NCI-H1694 treated with DMSO at 0.1 percent for 48 hours (cell line): ENCODE data around the gene ZCCHC7.
"Not testable (repeated sequence)": the region's sequence is repeated elsewhere in the genome, so short reads cannot be mapped to it uniquely, and the experiment has no call there.

ENCODE experiments used
- DNase-seq: peaks from one replicate; lab custom pipeline; 2025; lab: John Stamatoyannopoulos, UW

ZCCHC7 gene

DNA sequence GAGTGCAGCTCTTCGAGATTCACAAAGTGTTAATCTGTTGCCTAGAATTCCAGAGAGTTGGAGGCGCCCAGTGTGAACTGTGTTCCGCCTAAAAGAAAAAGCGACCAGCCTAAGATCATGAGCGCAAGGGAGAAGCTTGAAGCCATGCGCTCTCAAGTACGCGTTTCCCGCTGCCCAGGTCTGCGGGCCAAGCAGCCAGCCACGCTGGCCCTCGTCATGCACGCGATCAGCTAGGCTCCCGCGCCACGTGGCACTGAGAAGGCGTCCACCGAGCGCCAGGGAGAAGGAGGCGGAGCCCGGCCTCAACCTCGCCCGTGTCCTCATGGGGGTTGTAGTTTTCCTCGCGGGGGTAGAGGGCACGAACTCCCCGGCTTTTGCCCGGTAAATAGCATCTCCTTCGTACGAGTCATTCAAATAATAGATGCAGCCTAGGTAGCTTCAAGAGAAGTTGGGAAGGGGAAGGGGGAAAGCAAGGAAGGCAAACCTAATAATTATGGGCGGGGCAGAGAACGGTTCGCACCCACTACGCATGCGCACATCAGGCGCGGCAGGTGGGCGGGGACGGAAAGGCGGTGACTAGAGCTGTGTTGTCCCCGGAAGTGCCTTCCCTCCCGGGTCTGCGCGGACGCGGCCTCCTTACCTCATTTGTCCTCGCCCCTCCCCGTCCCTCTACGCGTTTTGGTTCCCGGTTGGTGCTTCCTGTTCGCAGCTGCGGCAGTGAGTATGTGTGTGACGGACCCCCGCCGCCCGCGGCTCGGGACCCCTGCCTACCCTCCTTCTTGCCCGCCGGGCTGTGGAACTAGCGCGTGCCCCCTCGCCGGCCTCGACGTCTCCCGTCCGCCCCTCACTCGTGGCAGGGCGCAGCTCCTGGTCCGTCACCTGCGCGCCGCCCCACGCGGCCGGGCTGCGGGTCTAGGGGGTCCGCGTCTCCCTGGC is at the start of gene ZCCHC7:
TSS of gene ZCCHC7 (plus strand) at position 668 of the 936 bp plus-strand sequence.
- DNase-seq: peak; percentile 95

DNA sequence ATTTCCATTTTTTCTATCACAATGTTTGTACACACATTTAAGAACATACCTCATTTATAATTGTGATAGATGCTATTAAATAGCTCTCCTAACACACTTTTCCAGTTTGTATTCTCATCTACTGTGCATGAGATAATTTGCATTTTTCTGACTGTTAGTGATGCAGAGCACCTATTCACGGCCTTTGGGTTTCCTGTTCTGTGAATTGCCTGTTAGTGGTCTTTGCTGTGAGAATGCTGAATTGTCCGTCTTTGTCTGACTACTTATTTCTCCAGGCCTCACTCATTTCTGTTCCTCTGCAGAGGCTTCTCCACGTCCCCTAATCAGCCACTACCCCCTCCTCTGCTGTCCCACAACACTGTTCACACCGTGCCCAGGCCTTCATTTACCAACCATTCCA is 45.6 kb upstream of the ZCCHC7 start:
- DNase-seq: not testable (repeated sequence)

DNA sequence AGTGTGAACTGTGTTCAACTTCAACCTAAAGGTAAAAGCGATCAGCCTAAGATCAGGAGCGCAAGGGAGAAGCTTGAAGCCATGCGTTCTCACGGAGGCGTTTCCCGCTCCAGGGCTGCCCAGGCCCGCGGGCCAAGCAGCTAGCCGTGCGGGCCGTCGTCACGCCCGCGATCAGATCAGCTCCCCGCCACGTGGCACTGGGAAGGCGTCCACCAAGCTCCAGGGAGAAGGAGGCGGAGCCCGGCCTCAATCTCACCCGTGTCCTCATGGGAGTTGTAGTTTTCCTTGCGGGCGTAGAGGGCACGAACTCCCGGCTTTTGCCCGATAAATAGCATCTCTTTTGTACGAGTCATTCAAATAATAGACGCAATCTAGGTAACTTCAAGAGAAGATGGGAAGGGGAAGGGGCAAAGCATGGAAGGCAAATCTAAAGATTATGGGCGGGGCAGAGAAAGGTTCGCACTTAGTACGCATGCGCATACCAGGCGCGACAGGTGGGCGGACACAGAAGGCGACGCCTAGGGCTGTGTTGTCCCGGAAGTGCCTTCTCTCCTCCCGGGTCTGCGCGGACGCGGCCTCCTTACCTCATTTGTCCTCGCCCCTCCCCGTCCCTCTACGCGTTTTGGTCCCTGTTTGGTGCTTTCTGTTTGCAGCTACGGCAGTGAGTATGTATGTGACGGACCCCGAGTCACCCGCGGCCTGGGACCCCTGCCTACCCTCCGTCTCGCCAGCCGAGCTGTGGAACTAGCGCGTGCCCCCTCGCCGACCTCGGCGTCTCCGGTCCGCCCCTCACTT is 40.8 kb upstream of the ZCCHC7 start:
- DNase-seq: peak; percentile 97

DNA sequence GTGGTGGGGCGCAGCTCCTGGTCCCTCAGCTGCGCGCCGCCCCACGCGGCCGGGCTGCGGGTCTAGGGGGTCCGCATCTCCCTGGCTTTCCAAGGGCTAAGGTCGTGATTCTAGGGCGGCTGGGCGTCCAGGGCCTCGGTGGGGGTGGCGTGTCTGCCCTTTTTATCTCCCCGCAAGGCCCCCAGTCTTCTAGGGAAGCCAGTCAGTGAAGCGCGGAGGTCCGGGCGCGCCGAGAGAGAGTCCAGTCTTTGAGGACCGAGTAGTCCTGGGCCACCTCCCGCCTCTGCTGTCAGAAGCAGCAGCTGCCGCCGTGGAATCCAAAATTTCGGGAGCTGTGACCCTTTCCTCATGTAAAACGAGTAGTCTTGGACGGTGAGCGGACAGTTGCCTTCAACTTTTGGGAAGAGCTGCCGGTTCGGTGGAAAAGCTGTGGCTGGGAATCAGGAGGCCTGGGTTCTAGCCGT is 40.2 kb upstream of the ZCCHC7 start:
- DNase-seq: not testable (repeated sequence)

DNA sequence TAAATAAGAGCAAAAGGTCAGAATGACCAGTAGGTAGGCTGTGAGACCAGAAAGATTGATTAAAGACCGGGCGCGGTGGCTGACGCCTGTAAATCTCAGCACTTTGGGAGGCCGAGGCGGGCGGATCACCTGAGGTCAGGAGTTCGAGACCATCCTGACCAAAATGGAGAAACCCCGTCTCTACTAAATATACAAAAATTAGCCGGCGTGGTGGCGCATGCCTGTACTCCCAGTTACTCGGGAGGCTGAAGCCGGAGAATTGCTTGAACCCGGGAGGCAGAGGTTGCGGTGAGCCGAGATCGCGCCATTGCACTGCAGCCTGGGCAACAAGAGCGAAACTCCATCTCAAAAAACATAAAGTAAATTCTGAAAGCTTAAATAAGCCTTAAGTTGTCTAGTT is 38.9 kb upstream of the ZCCHC7 start:
- not testable (repeated sequence) for DNase-seq

DNA sequence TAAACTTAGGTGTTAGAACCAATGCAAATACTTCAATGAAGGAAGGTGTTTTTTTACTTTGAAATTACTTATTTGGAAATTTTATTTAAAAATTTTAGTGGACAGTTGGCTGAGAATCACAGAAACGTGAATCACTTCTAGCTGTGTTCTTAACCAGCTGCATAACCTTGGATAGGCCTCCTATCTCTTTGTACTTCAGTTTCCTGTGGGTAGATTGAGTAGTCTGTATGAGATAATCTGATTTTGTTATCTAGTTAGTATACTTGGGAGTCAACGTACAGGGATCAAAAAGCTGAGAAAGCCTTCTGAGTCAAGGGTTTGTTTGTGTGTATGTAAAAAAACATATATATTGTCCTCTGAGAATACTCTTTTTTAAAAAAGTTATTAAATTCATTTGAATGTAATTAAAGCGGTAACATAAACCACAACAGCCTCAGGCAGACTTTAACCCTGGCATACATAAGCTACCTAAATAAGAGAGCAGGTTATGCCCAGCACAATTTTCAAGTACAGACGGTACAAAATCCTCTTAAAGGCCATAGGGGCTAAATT is 38.1 kb upstream of the ZCCHC7 start:
- DNase-seq: no peak

DNA sequence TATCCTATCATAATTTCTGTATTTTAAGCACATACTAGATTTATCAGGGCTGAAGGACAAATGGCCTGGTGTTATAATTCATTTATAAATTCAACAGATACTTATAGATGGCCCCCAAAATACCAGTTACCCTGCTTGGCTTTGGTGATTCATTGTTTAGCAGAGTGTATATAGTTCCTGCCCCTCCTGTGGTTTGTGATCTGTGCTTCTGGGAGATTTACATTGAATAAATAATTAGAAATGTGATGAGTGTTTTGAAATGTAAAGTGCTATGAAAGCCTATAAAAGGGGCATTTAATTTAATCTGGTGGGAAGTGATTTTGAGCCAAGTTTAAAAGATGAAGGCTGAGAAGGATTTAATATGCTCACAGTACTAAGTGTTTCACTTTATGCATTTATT is 36.7 kb upstream of the ZCCHC7 start:
- no peak for DNase-seq

DNA sequence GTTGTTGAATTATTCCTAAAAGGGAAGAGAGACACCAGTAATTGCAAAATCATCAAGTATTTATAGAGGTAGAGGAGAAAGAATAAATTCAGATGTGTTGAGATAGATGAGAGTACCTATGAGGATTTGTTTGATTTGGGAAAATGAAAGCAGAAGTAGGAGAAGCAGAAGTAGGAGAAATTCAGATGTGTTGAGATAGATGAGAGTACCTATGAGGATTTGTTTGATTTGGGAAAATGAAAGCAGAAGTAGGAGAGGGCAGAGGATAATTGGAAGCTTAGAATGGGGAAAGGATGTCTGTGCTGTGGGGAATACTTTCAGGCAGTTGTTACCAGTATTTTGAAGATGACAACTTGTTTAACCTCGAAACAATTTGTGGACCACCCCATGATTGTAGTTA is 35.1 kb upstream of the ZCCHC7 start:
- DNase-seq: no peak

DNA sequence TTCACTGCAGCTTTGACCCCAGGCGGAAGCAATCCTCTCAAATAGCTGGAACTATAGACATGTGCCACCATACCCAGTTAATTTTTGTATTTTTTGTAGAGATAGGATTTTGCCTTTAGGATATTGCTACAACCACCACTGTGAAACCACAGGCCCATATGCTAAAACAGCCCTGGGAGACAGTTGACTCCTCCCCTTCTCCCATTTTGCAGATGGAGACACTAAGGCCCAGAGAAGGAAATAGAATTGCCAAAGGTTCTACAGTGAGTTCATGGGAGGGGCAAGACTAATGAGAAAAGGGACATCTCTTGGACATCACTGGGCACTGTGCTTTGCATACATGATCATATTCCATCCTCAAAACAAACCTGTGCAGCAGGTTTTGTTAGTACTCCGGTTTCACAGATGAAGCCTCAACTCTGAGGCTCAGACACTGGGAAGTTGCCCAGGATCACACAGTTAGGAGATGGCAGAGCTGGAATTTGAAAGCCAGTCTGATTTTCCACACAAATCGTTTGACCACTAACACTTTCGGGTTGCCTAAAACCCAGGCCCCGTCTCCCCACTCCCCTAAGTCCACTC is 27.6 kb upstream of the ZCCHC7 start:
- DNase-seq: not testable (repeated sequence)

DNA sequence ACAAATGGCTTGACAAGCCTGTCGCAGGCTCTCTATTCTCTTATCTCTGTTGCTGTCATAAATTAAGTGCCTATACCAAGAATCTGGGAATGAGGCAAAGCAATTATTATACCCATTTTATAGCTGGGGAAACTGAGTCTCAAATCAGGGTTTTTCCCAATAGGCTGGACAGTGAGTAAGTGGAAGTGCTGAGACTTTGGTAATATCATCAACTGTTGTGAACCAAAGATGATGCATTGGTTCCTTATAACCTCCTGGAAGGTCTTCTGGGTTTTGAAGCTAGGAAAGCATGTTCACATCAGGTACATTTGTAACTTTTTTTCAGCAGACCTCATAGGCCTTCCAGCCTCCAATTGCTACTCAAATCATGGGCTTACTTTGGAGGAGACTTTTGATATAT is 25.6 kb upstream of the ZCCHC7 start:
- DNase-seq: no peak

DNA sequence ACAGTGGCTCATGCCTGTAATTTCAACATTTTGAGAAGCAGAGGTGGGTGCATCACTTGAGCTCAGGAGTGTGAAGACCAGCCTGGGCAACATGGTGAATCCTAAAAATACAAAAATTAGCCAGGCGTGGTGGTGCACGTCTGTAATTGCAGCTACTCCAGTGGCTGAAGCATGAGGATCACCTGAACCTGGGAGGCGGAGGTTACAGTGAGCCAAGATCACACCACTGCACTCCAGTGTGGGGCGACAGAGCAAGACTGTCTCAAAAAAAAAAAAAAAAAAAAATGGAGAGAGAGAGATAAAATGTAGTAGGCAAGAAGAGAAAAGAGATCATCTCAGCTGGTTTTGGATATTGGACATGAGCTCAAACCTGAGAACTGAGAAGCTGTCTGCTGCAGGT is 23.7 kb upstream of the ZCCHC7 start:
- DNase-seq: no peak

DNA sequence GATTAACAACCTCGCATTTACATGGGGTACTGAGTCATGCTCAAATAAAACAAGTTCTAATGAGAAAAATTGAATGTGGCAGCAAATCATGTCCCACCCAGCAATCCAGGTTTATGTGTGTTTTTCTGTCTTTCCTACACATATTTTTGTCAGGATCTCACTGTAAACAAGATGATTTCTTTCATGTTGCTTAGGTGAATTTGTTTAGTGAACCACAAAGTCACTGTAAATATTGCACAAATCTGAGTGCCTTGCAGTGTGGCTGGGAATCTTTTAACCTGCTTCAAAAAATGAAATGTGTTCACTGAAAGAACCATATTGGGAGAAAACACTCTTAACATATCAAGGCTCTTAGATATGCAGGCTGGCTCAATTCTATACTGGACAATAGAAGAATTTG is 23.1 kb upstream of the ZCCHC7 start:
- DNase-seq: no peak

DNA sequence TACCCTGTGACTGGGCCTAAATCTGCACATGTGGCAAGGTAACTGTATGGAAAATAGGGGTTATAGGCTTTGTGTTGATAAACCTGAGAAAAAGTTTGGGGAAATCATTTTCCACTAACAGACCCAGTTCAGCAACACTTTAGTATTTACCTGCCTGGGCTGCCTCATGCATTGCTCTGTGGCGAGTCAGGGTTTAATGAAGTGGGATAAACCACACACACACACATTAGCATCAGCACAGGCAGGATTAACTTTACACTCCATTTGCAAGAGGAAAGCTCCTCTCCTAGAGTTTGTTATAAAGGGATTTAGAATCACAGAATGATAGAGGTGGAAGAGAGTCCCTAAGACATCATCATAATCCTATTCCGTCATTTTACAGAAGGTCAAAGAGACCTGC is 20.0 kb upstream of the ZCCHC7 start:
- no peak for DNase-seq

DNA sequence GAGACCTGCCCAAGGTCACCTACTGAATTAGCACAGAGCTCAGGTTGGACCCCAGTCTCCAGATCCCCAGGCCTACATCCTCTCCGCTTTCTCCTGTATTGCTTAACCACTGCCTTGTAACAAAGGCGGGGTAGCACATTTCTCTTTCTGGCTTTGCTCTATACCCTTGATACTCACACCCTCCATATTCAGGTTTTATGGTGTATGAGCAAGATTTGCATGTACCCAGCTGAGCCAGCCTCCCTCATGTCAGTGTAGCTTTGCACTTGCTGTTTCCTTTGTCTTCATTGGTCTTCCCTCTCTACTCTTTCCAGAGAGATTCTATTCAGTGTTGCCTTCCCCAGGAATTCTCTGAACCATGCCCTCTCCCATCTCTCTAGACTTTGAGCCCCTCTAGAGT is 19.6 kb upstream of the ZCCHC7 start:
- DNase-seq: no peak

DNA sequence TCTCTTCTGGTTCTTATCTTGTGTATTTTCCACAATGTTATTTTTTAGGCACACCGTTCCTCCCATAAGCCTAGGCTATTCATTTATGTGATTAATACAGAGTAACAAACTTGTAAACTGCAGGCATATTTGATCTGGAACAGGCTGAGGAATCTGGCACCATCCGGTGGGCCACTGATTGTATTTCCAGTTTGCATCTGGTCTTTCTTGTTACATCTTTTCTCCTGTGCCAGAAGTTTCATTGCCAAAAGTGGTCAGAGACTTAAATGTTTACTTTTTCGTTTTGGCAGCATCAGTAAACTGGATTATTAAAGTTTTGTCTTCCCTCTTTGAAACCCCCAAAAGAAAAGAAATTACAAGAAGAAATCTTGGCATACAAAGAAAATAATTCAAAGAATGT is 17.9 kb upstream of the ZCCHC7 start:
- no peak for DNase-seq

DNA sequence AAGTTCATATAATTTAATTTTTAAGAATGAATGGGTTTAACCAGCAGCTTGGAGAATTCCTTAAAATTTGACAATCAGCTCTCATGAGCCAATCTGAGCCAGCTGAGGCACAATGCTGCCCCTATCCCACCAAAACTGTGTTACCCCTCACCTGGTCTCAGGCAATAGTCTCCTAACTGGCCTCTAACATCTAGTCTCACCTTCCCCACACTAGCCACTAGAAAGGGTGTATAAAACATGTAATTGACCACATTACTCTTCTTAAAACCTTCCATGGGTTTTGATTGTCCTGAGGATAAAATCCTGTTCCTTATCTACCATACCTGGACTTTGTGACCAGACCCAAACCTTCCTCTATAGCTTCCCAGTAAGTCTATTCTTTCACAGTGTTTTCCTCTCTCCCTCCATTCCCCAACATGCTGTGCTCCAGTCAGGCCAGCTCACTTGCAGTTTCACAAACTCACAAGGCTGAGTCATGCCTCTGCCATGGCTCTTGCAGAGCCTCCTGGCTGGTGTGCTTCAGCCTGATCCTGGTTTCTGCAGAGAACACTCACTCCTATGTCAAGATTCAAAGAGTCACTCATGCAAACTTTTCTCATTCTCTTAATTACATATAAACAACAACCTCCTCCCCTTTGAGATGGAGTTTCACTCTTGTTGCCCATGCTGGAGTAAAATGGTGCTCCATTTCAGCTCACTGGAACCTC is 16.0 kb upstream of the ZCCHC7 start:
- no peak for DNase-seq

DNA sequence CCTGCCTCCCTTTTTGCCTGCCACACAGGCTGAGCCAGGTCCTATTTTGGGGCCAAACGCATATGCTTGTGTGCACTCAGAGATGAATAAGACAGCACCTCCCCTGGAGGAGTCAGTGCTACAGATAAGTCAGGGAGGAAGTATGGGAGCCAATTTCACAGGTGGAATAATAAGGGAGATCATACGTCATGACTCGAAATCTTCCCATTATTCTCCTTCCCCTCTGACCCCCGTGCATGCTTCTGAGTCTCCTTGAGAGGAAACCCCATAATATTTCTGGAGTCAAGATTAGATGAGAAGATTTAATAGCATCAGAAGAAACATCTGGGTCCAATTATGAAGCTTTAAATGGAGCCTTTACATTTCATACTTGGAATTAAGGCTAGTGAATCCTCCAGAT is 15.1 kb upstream of the ZCCHC7 start:
- no peak for DNase-seq

DNA sequence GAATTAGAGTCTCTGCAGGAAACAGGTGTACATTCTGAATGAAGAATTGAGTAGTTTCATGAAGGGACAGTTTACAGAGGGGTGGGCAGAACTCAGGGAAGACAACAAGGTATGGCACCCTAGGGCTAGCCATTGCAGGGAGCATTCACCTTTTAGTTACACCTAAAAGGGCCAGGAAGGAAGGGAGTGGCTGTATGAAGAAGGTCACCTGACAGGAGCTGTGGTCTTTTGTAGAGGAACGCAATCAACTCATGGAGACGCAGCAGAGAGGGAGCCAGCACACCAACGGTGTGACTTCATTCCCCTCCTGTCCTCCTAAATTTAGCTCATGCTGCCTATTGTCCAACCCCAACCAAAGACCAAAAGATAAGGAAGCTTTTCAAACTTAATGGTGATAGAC is 12.7 kb upstream of the ZCCHC7 start:
- DNase-seq: no peak

DNA sequence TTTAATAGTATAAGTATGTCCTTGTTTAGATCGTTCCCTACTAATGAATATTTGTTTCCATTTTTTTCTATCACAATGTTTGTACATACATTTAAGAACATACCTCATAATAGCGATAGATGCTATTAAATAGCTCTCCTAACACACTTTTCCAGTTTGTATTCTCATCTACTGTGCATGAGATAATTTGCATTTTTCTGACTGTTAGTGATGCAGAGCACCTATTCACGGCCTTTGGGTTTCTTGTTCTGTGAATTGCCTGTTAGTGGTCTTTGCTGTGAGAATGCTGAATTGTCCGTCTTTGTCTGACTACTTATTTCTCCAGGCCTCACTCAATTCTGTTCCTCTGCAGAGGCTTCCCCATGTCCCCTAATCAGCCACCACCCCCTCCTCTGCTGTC is 5.9 kb upstream of the ZCCHC7 start:
- not testable (repeated sequence) for DNase-seq

DNA sequence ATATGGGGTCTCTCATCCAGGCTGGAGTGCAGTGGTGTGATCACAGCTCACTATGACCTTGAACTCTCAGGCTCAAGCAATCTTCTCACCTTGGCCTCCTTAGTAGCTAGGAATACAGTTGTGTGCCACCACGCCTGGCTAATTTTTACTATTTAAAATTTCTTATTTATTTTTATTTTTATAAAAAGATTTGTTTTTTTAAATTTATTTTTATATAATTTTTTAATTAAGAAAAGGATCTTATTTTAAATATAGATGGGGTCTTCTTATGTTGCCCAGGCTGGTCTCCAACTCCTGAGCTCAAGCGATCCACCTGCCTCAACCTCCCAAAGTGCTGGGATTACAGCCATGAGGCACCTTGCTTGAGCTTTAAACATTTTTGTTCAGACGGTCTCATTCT is 2.4 kb upstream of the ZCCHC7 start:
- no peak for DNase-seq

DNA sequence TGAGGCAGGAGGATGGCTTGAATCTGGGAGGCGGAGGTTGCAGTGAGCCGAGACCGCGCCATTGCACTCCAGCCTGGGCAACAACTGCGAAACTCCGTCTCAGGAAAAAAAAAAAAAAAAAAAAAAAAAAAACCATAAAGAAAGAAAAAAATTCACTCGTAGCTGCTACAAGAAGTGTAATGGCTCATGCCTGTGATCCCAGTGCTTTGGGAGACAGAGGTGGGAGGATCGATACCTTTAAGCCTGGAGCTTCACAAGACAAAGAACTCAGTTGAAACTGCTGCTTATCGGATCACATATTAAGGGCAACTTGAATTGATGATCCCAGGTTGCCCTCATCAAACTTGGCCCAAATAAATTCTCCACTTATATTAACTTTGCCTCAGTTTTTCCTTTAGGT is 1.0 kb upstream of the ZCCHC7 start:
- no peak for DNase-seq

DNA sequence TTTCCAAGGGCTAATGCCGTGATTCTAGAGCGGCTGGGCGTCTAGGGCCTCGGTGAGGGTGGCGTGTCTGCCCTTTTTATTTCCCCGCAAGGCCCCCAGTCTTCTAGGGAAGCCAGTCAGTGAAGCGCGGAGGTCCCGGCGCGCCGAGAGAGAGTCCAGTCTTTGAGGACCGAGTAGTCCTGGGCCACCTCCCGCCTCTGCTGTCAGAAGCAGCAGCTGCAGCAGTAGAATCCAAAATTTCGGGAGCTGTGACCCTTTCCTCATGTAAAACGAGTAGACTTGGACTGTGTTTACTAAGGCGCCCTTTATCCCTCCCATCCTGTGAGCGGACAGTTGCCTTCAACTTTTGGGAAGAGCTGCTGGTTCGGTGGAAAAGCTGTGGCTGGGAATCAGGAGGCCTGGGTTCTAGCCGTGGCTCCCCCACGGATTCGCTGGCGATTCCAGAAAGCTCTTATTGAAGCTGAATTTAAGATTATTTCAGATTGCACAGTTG is 515 bp downstream of the ZCCHC7 start:
- DNase-seq: not testable (repeated sequence)
